GM23248 (cell line): ENCODE measurements around the gene ZBED1. TPM values are rescaled to one million over a fixed set of nuclear protein-coding genes. Genes with fewer than 3 reads are reported as not detected.
"Not testable (repeated sequence)": the region's sequence is repeated elsewhere in the genome, so short reads cannot be mapped to it uniquely, and the experiment has no call there.

ENCODE experiments used
- DNase-seq: peaks from one replicate; pipeline ENCODE4 v3.0.0-alpha.2; 2015
- H2AFZ ChIP-seq: fragments of 200-600 bp; sonication (generic); 2 replicates; pipeline ENCODE4 v1.6.1; 2016; ENCODE audit warnings: antibody characterized with exemption
- H3F3A ChIP-seq: fragments of 200-600 bp; sonication (generic); 2 replicates; pipeline ENCODE4 v1.6.1; 2016; ENCODE audit warnings: mild to moderate bottlenecking, antibody characterized with exemption, mixed run types; ENCODE audit not compliant: insufficient read depth
- H3K27ac ChIP-seq: fragments of 200-600 bp; sonication (generic); 2 replicates; pipeline ENCODE4 v1.5.1; 2016; ENCODE audit warnings: mild to moderate bottlenecking
- H3K27me3 ChIP-seq: fragments of 200-600 bp; sonication (generic); replicated peaks from 2 replicates; pipeline ENCODE4 v1.6.1; 2016; ENCODE audit warnings: mild to moderate bottlenecking; ENCODE audit not compliant: insufficient read depth
- H3K36me3 ChIP-seq: fragments of 200-600 bp; sonication (generic); 2 replicates; pipeline ENCODE4 v1.6.1; 2016; ENCODE audit warnings: low read depth, mild to moderate bottlenecking
- H3K4me1 ChIP-seq: fragments of 200-600 bp; sonication (generic); 2 replicates; pipeline ENCODE4 v1.6.1; 2016; ENCODE audit warnings: mild to moderate bottlenecking; ENCODE audit not compliant: insufficient read depth
- H3K4me2 ChIP-seq: fragments of 200-600 bp; sonication (generic); one replicate; pipeline ENCODE4 v1.6.1; 2016; ENCODE audit warnings: mild to moderate bottlenecking; ENCODE audit not compliant: unreplicated experiment
- H3K4me3 ChIP-seq: fragments of 200-600 bp; sonication (generic); 2 replicates; pipeline ENCODE4 v1.5.1; 2016; ENCODE audit warnings: mild to moderate bottlenecking
- H3K79me2 ChIP-seq: fragments of 200-600 bp; sonication (generic); 2 replicates; pipeline ENCODE4 v1.6.1; 2016; ENCODE audit warnings: mild to moderate bottlenecking; ENCODE audit not compliant: insufficient read depth
- H3K9ac ChIP-seq: fragments of 200-600 bp; sonication (generic); 2 replicates; pipeline ENCODE4 v1.6.1; 2016; ENCODE audit warnings: mild to moderate bottlenecking
- H3K9me2 ChIP-seq: fragments of 200-600 bp; sonication (generic); 2 replicates; pipeline ENCODE4 v1.6.1; 2016; ENCODE audit warnings: mixed run types, mild to moderate bottlenecking, moderate library complexity; ENCODE audit not compliant: insufficient read depth
- H3K9me3 ChIP-seq: fragments of 200-600 bp; sonication (generic); one replicate; pipeline ENCODE4 v1.6.1; 2017; ENCODE audit warnings: low read depth
- H4K20me1 ChIP-seq: fragments of 200-600 bp; sonication (generic); 2 replicates; pipeline ENCODE4 v1.6.0; 2016; ENCODE audit not compliant: insufficient read depth
- EZH2 ChIP-seq: fragments of 200-600 bp; sonication (generic); IDR thresholded peaks from 2 replicates; pipeline ENCODE4 v1.6.1; 2018; ENCODE audit warnings: antibody characterized with exemption, mild to moderate bottlenecking; ENCODE audit not compliant: insufficient read depth, poor library complexity, severe bottlenecking
- EZH2phosphoT487 ChIP-seq: fragments of 200-600 bp; sonication (generic); IDR thresholded peaks from 2 replicates; pipeline ENCODE4 v1.6.1; 2018; ENCODE audit warnings: antibody characterized with exemption, moderate library complexity, mild to moderate bottlenecking, low read depth; ENCODE audit not compliant: insufficient read depth
- WGBS, 2 experiments: methylation state at CpG; one replicate each; pipeline ENCODE4 v1.1.6; 2015 to 2017; ENCODE audit warnings: low lambda C conversion rate in 2 of 2, low coverage in 1 of 2; ENCODE audit errors: missing lambda C conversion rate in 2 of 2; 5-methylcytosine and 5-hydroxymethylcytosine counted together
- in situ Hi-C: fragments of 300-500 bp; cut with MboI; formaldehyde crosslinking; loops from 2 replicates; pipeline ENCODE4 v1.15.0; 2020
- polyA plus RNA-seq: library from polyadenylated mRNA; unstranded; fragments of >200 nt; fragmentation: Nextera tagmentation; extraction: Ambion mirVana; gene quantifications from 2 replicates; pipeline ENCODE4 v1.2.1, GENCODE V29; 2016
- total RNA-seq: library from RNA; depleted of rRNA; stranded (reverse); fragments of >200 nt; shearing (Covaris generic); gene quantifications from 2 replicates; pipeline ENCODE4 v1.2.3, GENCODE V29; 2014

The ZBED1 gene
- total and polyA plus RNA-seq, 2 experiments from 2014 or later, result 20.7 to 31.1 TPM

GRCh38 chrX:2508648-2509335 is 8.0 kb upstream of the ZBED1 start:
- H3K27ac ChIP-seq, result no peak overlapping the region
- H3K9me3 ChIP-seq, result no peaks in the 10 kb centered on the region
- no peak overlapping the region for H3K9ac ChIP-seq
- no peak overlapping the region for H3K4me3 ChIP-seq
- H3K9me2 ChIP-seq, result no peaks in the 10 kb centered on the region
- H2AFZ ChIP-seq, result no peak overlapping the region
- no peak overlapping the region for H3K4me2 ChIP-seq
- TF ChIP-seq EZH2 (no peak), EZH2phosphoT487 (no peak)
- no peaks in the 10 kb centered on the region for H3K4me1 ChIP-seq
- H4K20me1 ChIP-seq, result no peaks in the 10 kb centered on the region
- WGBS, 2 experiments, result 66 to 68% methylated on average over 9 of the region's 9 CpGs
- H3K27me3 ChIP-seq, result no peaks in the 10 kb centered on the region; the same call in 1 of the 2 replicates
- in situ Hi-C loops, result no loop called here
- H3K36me3 ChIP-seq, result no peaks in the 10 kb centered on the region
- no peaks in the 10 kb centered on the region for H3F3A ChIP-seq
- DNase-seq, result no peak
- H3K79me2 ChIP-seq, result no peaks in the 10 kb centered on the region

GRCh38 chrX:2507904-2508627 is 7.3 kb upstream of the ZBED1 start:
- H3K9me2 ChIP-seq, result no peaks in the 10 kb centered on the region
- no peak overlapping the region for H3K9ac ChIP-seq
- H3K36me3 ChIP-seq, result no peaks in the 10 kb centered on the region
- H3K27me3 ChIP-seq, result no peaks in the 10 kb centered on the region; the same call in 1 of the 2 replicates
- no peak overlapping the region for H3K27ac ChIP-seq
- no peaks in the 10 kb centered on the region for H3K79me2 ChIP-seq
- H2AFZ ChIP-seq, result no peak overlapping the region
- no peak for DNase-seq
- no peaks in the 10 kb centered on the region for H4K20me1 ChIP-seq
- no peak overlapping the region for H3K4me2 ChIP-seq
- WGBS, 2 experiments, result 44 to 45% methylated on average over 8 of the region's 8 CpGs
- in situ Hi-C loops, result no loop called here
- no peaks in the 10 kb centered on the region for H3K9me3 ChIP-seq
- no peaks in the 10 kb centered on the region for H3K4me1 ChIP-seq
- H3K4me3 ChIP-seq, result no peak overlapping the region
- H3F3A ChIP-seq, result no peaks in the 10 kb centered on the region
- TF ChIP-seq EZH2, result no peak
- TF ChIP-seq EZH2phosphoT487, result no peak

- no peak overlapping the region for H3K4me3 ChIP-seq
- H3K9ac ChIP-seq, result no peak overlapping the region
- H3K4me2 ChIP-seq, result no peak overlapping the region
- no peak overlapping the region for H2AFZ ChIP-seq
- H3F3A ChIP-seq, result no peaks in the 10 kb centered on the region
- no peaks in the 10 kb centered on the region for H3K36me3 ChIP-seq
- TF ChIP-seq EZH2phosphoT487 (no peak), EZH2 (no peak)
- in situ Hi-C loops, result no loop called here
- 92 to 94% methylated on average over 3 of the region's 3 CpGs for WGBS, 2 experiments
- no peak for DNase-seq
- no peaks in the 10 kb centered on the region; the same call in 1 of the 2 replicates for H3K27me3 ChIP-seq
- no peaks in the 10 kb centered on the region for H3K9me3 ChIP-seq
- H4K20me1 ChIP-seq, result no peaks in the 10 kb centered on the region
- no peaks in the 10 kb centered on the region for H3K79me2 ChIP-seq
- no peaks in the 10 kb centered on the region for H3K4me1 ChIP-seq
- no peak overlapping the region for H3K27ac ChIP-seq
- no peaks in the 10 kb centered on the region for H3K9me2 ChIP-seq
Measured at GRCh38 chrX:2507196-2507595, 6.4 kb upstream of the ZBED1 start.

DNA sequence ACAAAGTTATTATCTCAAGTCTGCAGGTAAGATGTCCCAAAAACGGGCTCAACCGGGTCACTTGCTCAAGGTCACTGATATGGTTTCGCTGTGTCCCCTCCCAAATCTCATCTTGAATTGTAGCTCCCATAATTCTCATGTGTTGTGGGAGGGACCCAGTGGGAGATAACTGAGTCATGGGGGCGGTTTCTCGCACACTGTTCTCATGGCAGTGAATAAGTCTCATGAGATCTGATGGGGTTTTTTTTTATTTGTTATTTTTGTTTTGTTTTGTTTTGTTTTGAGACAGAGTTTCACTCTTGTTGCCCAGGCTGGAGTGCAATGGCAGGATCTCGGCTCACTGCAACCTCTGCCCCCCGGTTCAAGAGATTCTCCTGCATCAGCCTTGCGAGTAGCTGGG is 4.6 kb upstream of the ZBED1 start:
- H3K4me2 ChIP-seq, in situ Hi-C loops, H3K27me3 ChIP-seq, H2AFZ ChIP-seq, H3K36me3 ChIP-seq, H3K79me2 ChIP-seq, H3K4me3 ChIP-seq, H4K20me1 ChIP-seq, H3F3A ChIP-seq, H3K9me3 ChIP-seq, H3K9me2 ChIP-seq, H3K27ac ChIP-seq, H3K9ac ChIP-seq, H3K4me1 ChIP-seq: not testable (repeated sequence)
- DNase-seq, result peak; percentile 34
- 92 to 93% methylated on average over 5 to 8 of the region's 8 CpGs for WGBS, 2 experiments
